HG02885 (cell line): ENCODE results near the gene USE1.

ENCODE experiments used
- ATAC-seq: cut with Tn5 transposase; IDR thresholded peaks from one replicate; pipeline ENCODE4 v1.9.1; 2021; ENCODE audit warnings: mild to moderate bottlenecking; ENCODE audit not compliant: unreplicated experiment, poor library complexity

USE1 gene

GRCh38 chr19:17202713-17203112 lies 12.4 kb upstream of the USE1 start:
- no peak for ATAC-seq

- ATAC-seq = no peak
Measured at GRCh38 chr19:17205237-17206140, 9.7 kb upstream of the USE1 start.

GRCh38 chr19:17206736-17207581 lies 8.2 kb upstream of the USE1 start:
- no peak for ATAC-seq

- ATAC-seq = no peak
Measured at GRCh38 chr19:17209126-17210036, 5.8 kb upstream of the USE1 start.

- ATAC-seq = no peak
Measured at GRCh38 chr19:17210296-17210695, 4.9 kb upstream of the USE1 start.

- no peak for ATAC-seq
Measured at GRCh38 chr19:17211547-17212446, 3.4 kb upstream of the USE1 start.

- no peak for ATAC-seq
Measured at GRCh38 chr19:17213334-17213733, 1.8 kb upstream of the USE1 start.

- no peak for ATAC-seq
Measured at GRCh38 chr19:17214508-17215126, 540 bp upstream of the USE1 start.

GRCh38 chr19:17216058-17216670 lies 1.0 kb downstream of the USE1 start:
- no peak for ATAC-seq

- no peak for ATAC-seq
Measured at GRCh38 chr19:17219286-17219685, 4.1 kb downstream of the USE1 start.

GRCh38 chr19:17220207-17220758 lies 5.1 kb downstream of the USE1 start:
- ATAC-seq = no peak

GRCh38 chr19:17225053-17225452 lies 9.9 kb downstream of the USE1 start:
- ATAC-seq = no peak

GRCh38 chr19:17226002-17226933 lies 11.1 kb downstream of the USE1 start, which contains the start of gene OCEL1:
Gene OCEL1, plus strand, starts transcription at chr19:17226226. Its CDS starts 22 bp downstream, at chr19:17226248.
- peak; percentile 92 for ATAC-seq

GRCh38 chr19:17227798-17228367 lies 12.7 kb downstream of the USE1 start:
- ATAC-seq = no peak

- no peak for ATAC-seq
Measured at GRCh38 chr19:17229890-17230289, 14.7 kb downstream of the USE1 start.

- no peak for ATAC-seq
Measured at GRCh38 chr19:17232258-17232657, 17.1 kb downstream of the USE1 start.

GRCh38 chr19:17234911-17235299 lies 19.7 kb downstream of the USE1 start:
- peak; percentile 46 for ATAC-seq
